ENCODE data around the gene GJC3. TPM values are rescaled to one million over a fixed set of nuclear protein-coding genes. Genes with fewer than 3 reads are reported as not detected.

The GJC3 gene
- total and polyA plus RNA-seq, 2 of the 13 experiments (the other 11 are each of a cell fraction or from before 2014, with no cell fraction given) = 0.75 to 1.4 TPM

GRCh38 chr7:99918959-99919813 is 10.2 kb downstream of the GJC3 start, which contains the start of gene TRIM4 (continued):
- TF ChIP-seq ZNF770 (CRISPR knock-in tag; IDR thresholded peaks at IDR 0.05) (peak; percentile 56), JDP2 (CRISPR knock-in tag; IDR thresholded peaks at IDR 0.05; ENCODE audit: borderline replicate concordance) (no peak; the same call in 1 of the 2 replicates), ZBTB39 (CRISPR knock-in tag; IDR thresholded peaks at IDR 0.05) (no peak), CAMTA2 (CRISPR knock-in tag; IDR thresholded peaks at IDR 0.05; ENCODE audit: borderline replicate concordance) (peak; percentile 93; the same call in 1 of the 2 replicates), ZSCAN31 (CRISPR knock-in tag; IDR thresholded peaks at IDR 0.05; ENCODE audit: low read depth) (peak; percentile 81), ZNF333 (CRISPR knock-in tag; IDR thresholded peaks at IDR 0.05; ENCODE audit: borderline replicate concordance) (peak; percentile 87), SIX1 (CRISPR knock-in tag; IDR thresholded peaks at IDR 0.05; ENCODE audit: borderline replicate concordance) (no peak), HIC2 (CRISPR knock-in tag; IDR thresholded peaks at IDR 0.05; ENCODE audit: low read depth) (no peak), MED13 (CRISPR knock-in tag; IDR thresholded peaks at IDR 0.05) (no peak), NCOA5 (CRISPR knock-in tag; IDR thresholded peaks at IDR 0.05) (no peak), ZBTB20 (CRISPR knock-in tag; IDR thresholded peaks at IDR 0.05; ENCODE audit: borderline replicate concordance, low read depth) (0 out of 2 replicates have a peak, but pooled peaks have one; percentile 25), CHD4 (IDR thresholded peaks at IDR 0.05; ENCODE audit: borderline replicate concordance, low read length) (no peak), ZFAT (CRISPR knock-in tag; conservative IDR thresholded peaks at IDR 0.05) (no peak), MXI1 (IDR thresholded peaks at IDR 0.05; ENCODE audit: borderline replicate concordance, low read depth, low read length) (peak; percentile 63; the same call in 1 of the 3 replicates), TEAD2 (CRISPR knock-in tag; IDR thresholded peaks at IDR 0.05) (no peak), ARNT2 (CRISPR knock-in tag; IDR thresholded peaks at IDR 0.05; ENCODE audit: low read depth) (no peak; the same call in 1 of the 2 replicates), TAF1 (CRISPR knock-in tag; IDR thresholded peaks at IDR 0.05) (peak; percentile 91), ZNF3 (CRISPR knock-in tag; IDR thresholded peaks at IDR 0.05) (no peak), ZFYVE20 (CRISPR knock-in tag; IDR thresholded peaks at IDR 0.05; ENCODE audit: borderline replicate concordance, low read depth) (no peak), ZBTB8A (CRISPR knock-in tag; IDR thresholded peaks at IDR 0.05; ENCODE audit: borderline replicate concordance, low read depth) (no peak)
- TF ChIP-seq, protein P1, sequence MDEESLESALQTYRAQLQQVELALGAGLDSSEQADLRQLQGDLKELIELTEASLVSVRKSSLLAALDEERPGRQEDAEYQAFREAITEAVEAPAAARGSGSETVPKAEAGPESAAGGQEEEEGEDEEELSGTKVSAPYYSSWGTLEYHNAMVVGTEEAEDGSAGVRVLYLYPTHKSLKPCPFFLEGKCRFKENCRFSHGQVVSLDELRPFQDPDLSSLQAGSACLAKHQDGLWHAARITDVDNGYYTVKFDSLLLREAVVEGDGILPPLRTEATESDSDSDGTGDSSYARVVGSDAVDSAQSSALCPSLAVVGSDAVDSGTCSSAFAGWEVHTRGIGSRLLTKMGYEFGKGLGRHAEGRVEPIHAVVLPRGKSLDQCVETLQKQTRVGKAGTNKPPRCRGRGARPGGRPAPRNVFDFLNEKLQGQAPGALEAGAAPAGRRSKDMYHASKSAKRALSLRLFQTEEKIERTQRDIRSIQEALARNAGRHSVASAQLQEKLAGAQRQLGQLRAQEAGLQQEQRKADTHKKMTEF (CRISPR knock-in tag; IDR thresholded peaks at IDR 0.05) = peak; percentile 74; the same call in 1 of the 2 replicates

All from HepG2 (cell line).